Subcutaneous abdominal adipose tissue (tissue), 5 donors: Measurements from ENCODE around the gene DNAJA3.

Experiments used
- H3K27ac ChIP-seq: one replicate; pipeline ENCODE4 v1.7.0; 2013; ENCODE audit warnings: low read depth, mild to moderate bottlenecking, inconsistent platforms, low read length, moderate library complexity
- H3K27me3 ChIP-seq, 5 donors: one replicate each; pipeline ENCODE4 v1.7.0; 2013; ENCODE audit warnings: low read length in 5 of 5, inconsistent platforms in 1 of 5; ENCODE audit not compliant: control insufficient read depth in 5 of 5, insufficient read depth in 4 of 5
- H3K36me3 ChIP-seq, 5 donors: one replicate each; pipeline ENCODE4 v1.7.0; 2013; ENCODE audit warnings: low read length in 5 of 5; ENCODE audit not compliant: control insufficient read depth in 5 of 5, insufficient read depth in 5 of 5
- H3K4me1 ChIP-seq, 5 donors: one replicate each; pipeline ENCODE4 v1.7.0; 2013; ENCODE audit warnings: low read length in 5 of 5, mild to moderate bottlenecking in 3 of 5, moderate library complexity in 1 of 5; ENCODE audit not compliant: control insufficient read depth in 5 of 5, insufficient read depth in 5 of 5
- H3K4me3 ChIP-seq, 5 donors: one replicate each; pipeline ENCODE4 v1.7.0; 2013; ENCODE audit warnings: low read length in 5 of 5, low read depth in 1 of 5
- H3K9ac ChIP-seq, 5 donors: one replicate each; pipeline ENCODE4 v1.7.0; 2013; ENCODE audit warnings: low read length in 5 of 5, mild to moderate bottlenecking in 4 of 5, moderate library complexity in 3 of 5
- H3K9me3 ChIP-seq, 5 donors: one replicate each; pipeline ENCODE4 v1.7.0; 2013; ENCODE audit warnings: low read length in 5 of 5; ENCODE audit not compliant: control insufficient read depth in 5 of 5
- donor health status: healthy.
- donor health status: healthy.
- donor health status: healthy.
- donor health status: healthy.
- donor health status: healthy.

The DNAJA3 gene

DNA sequence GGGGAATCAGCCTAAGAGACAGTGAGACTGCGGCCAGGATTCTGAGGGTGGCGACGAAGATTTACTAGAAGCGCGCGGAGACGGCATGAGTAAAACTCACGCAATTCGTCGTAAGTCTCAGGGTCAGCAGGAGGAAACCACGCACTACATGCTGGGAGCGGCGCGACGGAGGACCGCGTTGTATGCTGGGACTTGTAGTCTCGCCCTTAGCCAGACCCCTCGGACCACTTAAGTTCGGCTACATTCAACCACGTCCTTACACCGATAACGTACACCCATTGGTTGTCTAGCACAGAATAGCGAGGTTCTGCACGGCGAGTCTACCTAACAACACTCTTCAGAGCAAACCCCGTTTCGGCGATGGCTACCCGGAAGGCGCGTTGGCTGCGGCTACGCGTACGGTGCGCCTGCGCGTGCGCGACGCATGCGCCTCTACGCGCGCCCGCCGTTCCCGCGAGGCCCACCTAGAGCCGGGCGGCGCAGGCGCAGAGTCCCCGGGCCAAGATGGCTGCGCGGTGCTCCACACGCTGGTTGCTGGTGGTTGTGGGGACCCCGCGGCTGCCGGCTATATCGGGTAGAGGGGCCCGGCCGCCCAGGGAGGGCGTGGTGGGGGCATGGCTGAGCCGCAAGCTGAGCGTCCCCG, at the start of gene DNAJA3:
Gene DNAJA3 (plus strand): TSS at position 491 of the 643 bp plus-strand sequence. CDS start 14 bp downstream, at position 505.
- H3K27me3 ChIP-seq, result peaks cover 0 to 3% (median 0%) of the 10 kb centered on the region in 5 donors
- peaks cover 8 to 22% (median 19%) of the 10 kb centered on the region in 5 donors for H3K4me1 ChIP-seq
- no peaks in the 10 kb centered on the region for H3K9me3 ChIP-seq
- H3K9ac ChIP-seq, result peak within 1 kb of the TSS; percentile 75 to 95 (median 87)
- peak within 1 kb of the TSS; percentile 85 to 99 (median 98) for H3K4me3 ChIP-seq
- peak within 1 kb of the TSS; percentile 92 for H3K27ac ChIP-seq
- H3K36me3 ChIP-seq, result no peaks in the 10 kb centered on the region

DNA sequence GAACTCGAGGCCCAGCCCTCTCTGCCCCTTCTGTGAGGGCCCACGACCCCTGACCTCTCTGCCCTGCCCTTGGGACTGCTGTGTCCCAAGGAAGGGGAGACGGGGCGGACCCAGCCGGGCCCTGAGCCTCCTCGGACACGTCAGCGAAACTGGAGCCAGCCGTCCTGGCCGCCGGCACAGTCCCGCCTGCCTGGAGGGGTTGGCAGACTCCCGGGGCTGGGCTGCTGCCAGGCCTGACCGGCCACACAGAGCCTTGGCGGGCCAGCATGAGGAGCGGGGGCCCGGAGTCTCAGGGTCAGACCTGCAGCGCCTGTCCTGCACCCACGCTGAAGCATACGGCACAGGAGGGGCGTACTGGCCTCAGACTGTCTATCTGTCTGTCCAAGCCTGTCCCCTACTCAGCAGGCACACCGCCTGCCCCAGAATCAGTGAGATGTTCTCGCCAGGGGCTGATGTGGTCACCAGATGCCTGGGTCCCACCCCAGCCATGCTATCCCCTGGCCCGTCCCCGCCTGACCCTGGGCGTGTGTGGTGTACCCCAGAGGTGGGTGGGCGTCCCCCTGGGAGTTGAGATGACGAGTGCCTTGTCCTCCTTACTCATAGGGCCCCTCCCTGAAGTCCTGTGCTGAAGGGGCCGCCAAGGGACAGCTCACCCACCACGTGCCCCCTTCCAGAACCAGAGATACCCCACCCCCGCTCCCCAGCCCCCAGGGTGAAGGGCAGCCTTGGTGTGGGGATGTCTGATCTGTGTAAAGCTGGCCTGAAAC, 49.4 kb upstream of the DNAJA3 start:
- H3K9me3 ChIP-seq, result no peaks in the 10 kb centered on the region
- H3K36me3 ChIP-seq, result peaks cover 0 to 29% (median 14%) of the 10 kb centered on the region in 5 donors
- H3K9ac ChIP-seq, result peak overlapping the region in 2 of 5 donors; percentile 61 to 66
- H3K27me3 ChIP-seq, result no peaks in the 10 kb centered on the region
- H3K4me1 ChIP-seq, result peaks cover 3 to 75% (median 66%) of the 10 kb centered on the region in 5 donors
- peak overlapping the region; percentile 81 for H3K27ac ChIP-seq
- H3K4me3 ChIP-seq, result peak overlapping the region in 3 of 5 donors; percentile 4 to 38 (median 18)

DNA sequence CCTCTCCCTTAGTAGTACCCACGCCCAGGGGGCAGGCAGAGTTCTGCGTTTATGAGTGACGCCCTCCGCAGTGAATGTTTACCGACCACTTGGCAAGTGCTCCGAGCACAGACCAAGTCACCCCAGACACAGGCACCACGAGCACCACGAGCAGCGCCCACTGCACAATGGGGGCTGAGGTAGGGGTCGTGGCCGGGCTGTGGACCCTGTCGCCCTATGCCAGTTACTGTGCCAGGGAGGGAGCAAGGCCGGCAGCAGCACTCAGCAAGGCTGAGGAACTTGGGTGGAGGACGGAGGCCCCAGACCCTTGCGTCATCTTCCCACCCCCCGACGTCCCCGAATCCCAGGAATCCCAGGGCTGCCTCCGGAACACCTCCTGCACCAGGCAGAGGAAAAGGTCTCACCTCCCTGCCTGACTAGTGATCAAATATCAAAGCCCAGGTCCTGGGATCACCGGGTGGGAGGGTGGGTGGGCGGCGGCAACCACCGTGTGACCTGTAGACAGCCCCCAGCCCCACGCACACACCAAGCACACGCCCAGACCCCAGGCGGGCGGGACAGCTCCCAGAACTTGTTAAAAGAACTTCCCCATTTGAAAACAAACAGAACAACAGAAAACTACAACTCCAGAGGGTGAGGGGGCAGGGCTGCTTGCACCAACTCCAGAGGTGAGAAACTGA, 48.6 kb upstream of the DNAJA3 start:
- peaks cover 3 to 72% (median 64%) of the 10 kb centered on the region in 5 donors for H3K4me1 ChIP-seq
- H3K9ac ChIP-seq, result peak overlapping the region in 1 of 5 donors; percentile 35
- H3K36me3 ChIP-seq, result peaks cover 0 to 36% (median 21%) of the 10 kb centered on the region in 5 donors
- peak overlapping the region; percentile 81 for H3K27ac ChIP-seq
- H3K9me3 ChIP-seq, result no peaks in the 10 kb centered on the region
- no peaks in the 10 kb centered on the region for H3K27me3 ChIP-seq
- H3K4me3 ChIP-seq, result peak overlapping the region in 4 of 5 donors; percentile 3 to 38 (median 10)

DNA sequence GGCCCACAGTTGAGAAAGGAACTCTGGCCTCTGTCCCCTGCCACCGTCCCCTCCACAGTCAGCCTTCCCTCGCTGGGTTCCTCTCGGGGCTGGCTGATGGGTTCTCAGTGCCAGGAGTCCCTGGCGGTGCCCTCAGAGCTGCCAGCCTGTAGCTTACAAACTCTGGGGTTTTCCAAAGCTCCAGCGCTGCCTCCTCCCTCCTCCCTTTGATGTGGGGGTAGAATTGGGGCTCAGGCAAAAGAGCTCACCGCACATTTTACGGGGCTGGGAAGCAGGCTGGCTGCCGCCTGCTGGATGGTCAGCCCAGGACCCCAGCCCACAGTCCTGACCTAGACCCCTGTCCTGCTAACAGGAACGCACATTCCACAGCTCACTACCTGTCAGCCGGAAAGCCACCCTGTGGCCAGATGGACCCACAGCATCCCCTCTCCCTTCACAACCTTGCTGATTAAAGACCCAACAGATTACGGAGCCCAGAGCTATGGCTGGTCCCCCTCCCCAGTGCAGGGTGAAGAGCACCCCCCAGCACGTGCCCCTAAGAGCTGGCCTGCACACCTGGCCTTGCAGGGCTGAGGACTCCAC, 48.0 kb upstream of the DNAJA3 start:
- Histone ChIP-seq H3K9ac (peak overlapping the region in 1 of 5 donors; percentile 2), H3K27me3 (no peaks in the 10 kb centered on the region), H3K27ac (peak overlapping the region; percentile 62), H3K4me3 (peak overlapping the region in 1 of 5 donors; percentile 14), H3K4me1 (peaks cover 3 to 66% (median 60%) of the 10 kb centered on the region in 5 donors), H3K9me3 (no peaks in the 10 kb centered on the region), H3K36me3 (peaks cover 0 to 42% (median 27%) of the 10 kb centered on the region in 5 donors)

DNA sequence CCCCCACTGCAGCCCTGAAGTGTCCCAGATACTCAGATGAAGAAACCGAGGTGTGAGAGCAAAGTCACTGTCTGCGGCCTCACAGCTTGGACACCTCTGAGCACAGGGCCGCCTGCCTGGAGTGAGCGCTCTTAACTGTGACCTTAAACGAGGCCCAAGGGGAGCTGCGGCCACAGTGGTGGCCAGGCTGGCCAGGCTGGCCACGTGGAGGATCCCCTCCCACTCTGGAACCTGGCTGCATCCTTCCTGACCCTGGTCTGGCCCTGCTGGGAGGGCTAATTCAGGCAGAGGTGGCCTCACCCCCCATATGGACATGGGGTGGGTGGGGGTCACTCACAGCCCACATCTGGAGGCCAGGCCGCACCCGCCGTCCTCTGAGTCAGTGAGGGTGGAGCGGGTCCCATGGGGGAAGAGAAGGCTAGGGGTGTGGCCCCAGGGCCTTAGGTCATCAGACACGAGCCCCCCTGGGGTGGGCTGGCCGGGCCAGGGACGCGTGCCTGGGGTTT, 47.5 kb upstream of the DNAJA3 start:
- peak overlapping the region; percentile 62 for H3K27ac ChIP-seq
- H3K4me3 ChIP-seq, result no peak overlapping the region
- peaks cover 0 to 47% (median 31%) of the 10 kb centered on the region in 5 donors for H3K36me3 ChIP-seq
- H3K4me1 ChIP-seq, result peaks cover 3 to 63% (median 54%) of the 10 kb centered on the region in 5 donors
- peak overlapping the region in 2 of 5 donors; percentile 2 to 15 for H3K9ac ChIP-seq
- H3K9me3 ChIP-seq, result no peaks in the 10 kb centered on the region
- no peaks in the 10 kb centered on the region for H3K27me3 ChIP-seq

DNA sequence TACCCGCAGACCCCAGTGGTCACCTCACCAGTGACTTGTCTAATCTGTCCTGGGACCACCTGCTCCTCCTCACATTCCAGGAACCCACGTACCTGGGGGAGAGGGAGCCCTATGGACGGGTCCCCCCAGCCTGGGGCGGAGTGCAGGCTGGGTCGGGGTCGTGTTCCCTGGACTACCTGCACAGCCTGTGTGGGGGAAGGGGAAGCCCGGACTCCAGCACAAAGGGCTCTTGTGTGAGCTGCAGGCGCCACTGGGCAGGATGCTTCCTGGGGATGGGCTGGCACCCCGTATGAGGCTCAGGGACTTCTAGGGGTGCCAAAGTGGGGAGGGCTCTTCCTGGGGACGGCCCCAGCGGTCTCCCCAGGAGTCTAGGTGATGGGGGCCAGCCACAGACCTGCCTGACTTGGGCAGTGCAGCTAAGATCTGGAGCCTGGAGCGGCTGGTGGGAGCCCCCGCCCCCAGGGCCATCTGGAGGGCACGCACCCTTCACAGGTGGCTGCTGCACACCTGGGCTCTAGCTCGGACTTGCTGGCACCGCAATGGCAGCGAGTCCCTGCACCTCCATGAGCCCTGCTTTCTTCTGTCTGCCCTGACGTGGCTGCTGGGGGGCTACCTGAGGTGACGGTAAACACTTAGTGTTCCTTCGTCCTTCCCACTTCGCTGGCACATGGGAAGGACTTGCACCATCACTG, 46.5 kb upstream of the DNAJA3 start:
- no peaks in the 10 kb centered on the region for H3K27me3 ChIP-seq
- H3K27ac ChIP-seq, result peak overlapping the region; percentile 62
- H3K4me3 ChIP-seq, result no peak overlapping the region
- peak overlapping the region in 1 of 5 donors; percentile 25 for H3K9ac ChIP-seq
- H3K4me1 ChIP-seq, result peaks cover 3 to 64% (median 55%) of the 10 kb centered on the region in 5 donors
- H3K9me3 ChIP-seq, result no peaks in the 10 kb centered on the region
- H3K36me3 ChIP-seq, result peaks cover 0 to 55% (median 40%) of the 10 kb centered on the region in 5 donors

DNA sequence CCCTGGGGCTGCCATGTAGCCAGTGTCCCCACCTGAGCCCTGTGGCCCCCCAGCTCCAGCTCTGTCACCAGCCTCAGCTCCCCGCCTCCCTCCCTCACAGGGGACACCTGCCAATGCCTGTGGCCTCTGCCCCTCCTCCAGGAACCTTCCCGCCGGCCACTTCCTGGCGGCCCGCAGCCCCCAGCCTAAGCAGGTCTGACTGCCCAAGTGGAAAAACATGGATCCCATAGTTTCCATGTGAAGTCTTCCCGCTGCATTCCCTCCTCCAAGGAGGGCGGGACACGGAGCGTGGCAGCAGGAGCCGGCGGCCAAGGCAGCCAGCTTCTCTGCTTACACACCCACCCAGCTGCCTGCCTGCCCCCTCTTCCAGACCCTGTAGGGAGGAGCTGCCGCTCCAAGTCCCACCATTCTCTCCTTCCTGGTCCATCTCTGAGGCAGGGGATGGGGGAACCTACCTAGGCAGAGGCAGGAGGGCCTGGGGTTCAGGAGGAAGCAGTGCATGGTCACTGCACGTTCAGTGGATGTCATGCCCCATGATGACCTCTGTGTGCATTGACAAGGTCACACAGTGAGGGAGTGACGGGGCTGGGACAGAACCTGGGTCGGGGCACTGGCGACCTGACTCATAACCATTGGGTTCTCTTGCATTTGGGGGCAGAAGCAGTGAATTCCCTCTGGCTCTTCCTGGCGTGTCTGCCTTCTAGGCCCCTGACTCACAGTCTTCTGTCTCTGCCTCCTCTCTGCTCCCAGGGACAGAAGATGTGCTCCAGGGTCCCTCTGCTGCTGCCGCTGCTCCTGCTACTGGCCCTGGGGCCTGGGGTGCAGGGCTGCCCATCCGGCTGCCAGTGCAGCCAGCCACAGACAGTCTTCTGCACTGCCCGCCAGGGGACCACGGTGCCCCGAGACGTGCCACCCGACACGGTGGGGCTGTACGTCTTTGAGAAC, 45.3 kb upstream of the DNAJA3 start:
- Histone ChIP-seq H3K9ac (no peak overlapping the region), H3K4me3 (no peak overlapping the region), H3K36me3 (peaks cover 0 to 66% (median 45%) of the 10 kb centered on the region in 5 donors), H3K9me3 (no peaks in the 10 kb centered on the region), H3K27me3 (no peaks in the 10 kb centered on the region), H3K27ac (no peak overlapping the region), H3K4me1 (peaks cover 3 to 61% (median 51%) of the 10 kb centered on the region in 5 donors)

DNA sequence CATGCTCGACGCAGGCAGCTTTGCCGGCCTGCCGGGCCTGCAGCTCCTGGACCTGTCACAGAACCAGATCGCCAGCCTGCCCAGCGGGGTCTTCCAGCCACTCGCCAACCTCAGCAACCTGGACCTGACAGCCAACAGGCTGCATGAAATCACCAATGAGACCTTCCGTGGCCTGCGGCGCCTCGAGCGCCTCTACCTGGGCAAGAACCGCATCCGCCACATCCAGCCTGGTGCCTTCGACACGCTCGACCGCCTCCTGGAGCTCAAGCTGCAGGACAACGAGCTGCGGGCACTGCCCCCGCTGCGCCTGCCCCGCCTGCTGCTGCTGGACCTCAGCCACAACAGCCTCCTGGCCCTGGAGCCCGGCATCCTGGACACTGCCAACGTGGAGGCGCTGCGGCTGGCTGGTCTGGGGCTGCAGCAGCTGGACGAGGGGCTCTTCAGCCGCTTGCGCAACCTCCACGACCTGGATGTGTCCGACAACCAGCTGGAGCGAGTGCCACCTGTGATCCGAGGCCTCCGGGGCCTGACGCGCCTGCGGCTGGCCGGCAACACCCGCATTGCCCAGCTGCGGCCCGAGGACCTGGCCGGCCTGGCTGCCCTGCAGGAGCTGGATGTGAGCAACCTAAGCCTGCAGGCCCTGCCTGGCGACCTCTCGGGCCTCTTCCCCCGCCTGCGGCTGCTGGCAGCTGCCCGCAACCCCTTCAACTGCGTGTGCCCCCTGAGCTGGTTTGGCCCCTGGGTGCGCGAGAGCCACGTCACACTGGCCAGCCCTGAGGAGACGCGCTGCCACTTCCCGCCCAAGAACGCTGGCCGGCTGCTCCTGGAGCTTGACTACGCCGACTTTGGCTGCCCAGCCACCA, 44.4 kb upstream of the DNAJA3 start:
- H3K4me3 ChIP-seq, result no peak overlapping the region
- no peak overlapping the region for H3K27ac ChIP-seq
- no peak overlapping the region for H3K9ac ChIP-seq
- no peaks in the 10 kb centered on the region for H3K9me3 ChIP-seq
- no peaks in the 10 kb centered on the region for H3K27me3 ChIP-seq
- peaks cover 3 to 62% (median 48%) of the 10 kb centered on the region in 5 donors for H3K4me1 ChIP-seq
- peaks cover 0 to 75% (median 47%) of the 10 kb centered on the region in 5 donors for H3K36me3 ChIP-seq
